ENCODE data around the gene MEI4.
A peak's percentile ranks its signal among the peaks of the same experiment; 100 is the strongest.
"Not testable (repeated sequence)": the region's sequence is repeated elsewhere in the genome, so short reads cannot be mapped to it uniquely, and the experiment has no call there.

Gene MEI4

DNA sequence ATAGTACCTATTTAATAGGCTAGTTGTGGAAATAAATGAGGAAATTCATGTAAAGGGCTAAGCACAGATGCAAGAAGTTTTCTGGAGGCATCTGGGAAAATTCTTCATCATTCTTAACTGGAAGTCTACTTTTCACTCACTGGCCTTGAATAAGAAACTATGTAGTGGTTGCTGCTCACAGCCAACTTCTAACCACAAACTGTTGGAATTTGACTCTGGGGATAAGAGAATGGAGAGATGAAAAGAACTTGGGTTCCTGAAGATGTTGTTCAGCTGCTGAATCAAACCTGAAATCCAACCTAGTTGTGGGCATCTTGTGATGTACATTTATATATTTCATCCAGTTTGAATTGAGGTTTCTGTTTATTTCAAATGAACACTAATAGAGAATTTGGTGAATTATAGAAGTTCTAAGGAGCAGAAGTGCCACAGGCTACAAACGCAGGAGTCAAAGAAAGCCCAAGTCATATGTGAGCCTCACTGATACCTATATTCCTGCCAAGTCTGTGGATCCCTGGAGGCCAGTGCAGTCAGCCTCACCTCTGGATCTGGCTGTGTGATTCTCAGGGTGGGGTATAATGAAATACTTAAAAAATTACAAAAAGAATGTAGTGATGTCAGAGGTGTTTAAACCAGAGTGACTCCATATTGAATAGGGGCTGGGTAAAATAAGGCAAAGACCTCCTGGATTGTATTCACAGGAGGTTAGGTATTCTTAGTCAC lies 18.7 kb upstream of the MEI4 start:
- H3K4me3 ChIP-seq (ENCODE audit: low read depth, low read length), result no peak overlapping the region
- H3K36me3 ChIP-seq (replicated peaks), result no peaks in the 10 kb centered on the region
- peak overlapping the region; percentile 54 for H3K27ac ChIP-seq
- in situ Hi-C loops (cut with HindIII; ENCODE audit: low pct_ligation_motif_present, low sequenced_read_pairs), result no loop called here
- no peaks in the 10 kb centered on the region for H3K27me3 ChIP-seq (replicated peaks)
- peak; percentile 70 for DNase-seq
- TF ChIP-seq, protein P1, sequence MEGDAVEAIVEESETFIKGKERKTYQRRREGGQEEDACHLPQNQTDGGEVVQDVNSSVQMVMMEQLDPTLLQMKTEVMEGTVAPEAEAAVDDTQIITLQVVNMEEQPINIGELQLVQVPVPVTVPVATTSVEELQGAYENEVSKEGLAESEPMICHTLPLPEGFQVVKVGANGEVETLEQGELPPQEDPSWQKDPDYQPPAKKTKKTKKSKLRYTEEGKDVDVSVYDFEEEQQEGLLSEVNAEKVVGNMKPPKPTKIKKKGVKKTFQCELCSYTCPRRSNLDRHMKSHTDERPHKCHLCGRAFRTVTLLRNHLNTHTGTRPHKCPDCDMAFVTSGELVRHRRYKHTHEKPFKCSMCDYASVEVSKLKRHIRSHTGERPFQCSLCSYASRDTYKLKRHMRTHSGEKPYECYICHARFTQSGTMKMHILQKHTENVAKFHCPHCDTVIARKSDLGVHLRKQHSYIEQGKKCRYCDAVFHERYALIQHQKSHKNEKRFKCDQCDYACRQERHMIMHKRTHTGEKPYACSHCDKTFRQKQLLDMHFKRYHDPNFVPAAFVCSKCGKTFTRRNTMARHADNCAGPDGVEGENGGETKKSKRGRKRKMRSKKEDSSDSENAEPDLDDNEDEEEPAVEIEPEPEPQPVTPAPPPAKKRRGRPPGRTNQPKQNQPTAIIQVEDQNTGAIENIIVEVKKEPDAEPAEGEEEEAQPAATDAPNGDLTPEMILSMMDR (IDR thresholded peaks at IDR 0.05; ENCODE audit: low read depth, low read length, missing control alignments), result no peak

DNA sequence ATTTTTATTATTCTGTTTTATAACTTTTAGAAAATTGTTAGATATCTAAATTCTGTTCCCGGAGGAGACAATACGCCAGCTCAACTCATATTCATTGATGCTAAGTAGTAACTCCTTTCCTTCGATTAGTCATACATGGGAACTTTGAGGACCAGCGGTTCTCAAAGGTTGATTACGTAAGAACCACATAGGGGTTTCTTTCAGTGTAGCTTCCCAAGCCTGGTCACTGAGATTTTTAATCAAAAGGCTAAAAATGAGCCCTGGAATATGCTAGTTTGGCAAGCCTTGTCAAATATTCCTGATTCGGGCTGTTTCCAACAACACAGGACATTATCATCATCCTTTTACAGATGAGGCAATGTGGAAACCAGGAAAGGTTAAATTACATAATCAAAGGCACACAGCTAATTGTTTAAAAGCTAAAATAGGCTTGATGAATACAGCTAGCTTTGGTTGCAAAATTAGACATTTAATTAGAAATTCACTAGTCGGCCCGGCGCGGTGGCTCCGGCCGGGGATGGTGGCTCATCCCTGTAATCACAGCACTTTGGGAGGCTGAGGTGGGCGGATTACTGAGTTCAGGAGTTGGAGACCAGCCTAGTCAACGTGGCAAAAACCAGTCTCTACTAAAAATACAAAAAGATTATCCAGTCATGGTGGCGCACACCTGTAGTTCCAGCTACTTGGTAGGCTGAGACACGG lies 14.6 kb upstream of the MEI4 start:
- DNase-seq, result peak; percentile 52
- H3K27me3 ChIP-seq (replicated peaks), result no peaks in the 10 kb centered on the region
- H3K4me3 ChIP-seq (ENCODE audit: low read depth, low read length), result no peak overlapping the region
- TF ChIP-seq, protein P1 (IDR thresholded peaks at IDR 0.05; ENCODE audit: low read depth, low read length, missing control alignments), result no peak
- no peak overlapping the region for H3K27ac ChIP-seq
- H3K36me3 ChIP-seq (replicated peaks), result no peaks in the 10 kb centered on the region
- in situ Hi-C loops (cut with HindIII; ENCODE audit: low pct_ligation_motif_present, low sequenced_read_pairs), result no loop called here

DNA sequence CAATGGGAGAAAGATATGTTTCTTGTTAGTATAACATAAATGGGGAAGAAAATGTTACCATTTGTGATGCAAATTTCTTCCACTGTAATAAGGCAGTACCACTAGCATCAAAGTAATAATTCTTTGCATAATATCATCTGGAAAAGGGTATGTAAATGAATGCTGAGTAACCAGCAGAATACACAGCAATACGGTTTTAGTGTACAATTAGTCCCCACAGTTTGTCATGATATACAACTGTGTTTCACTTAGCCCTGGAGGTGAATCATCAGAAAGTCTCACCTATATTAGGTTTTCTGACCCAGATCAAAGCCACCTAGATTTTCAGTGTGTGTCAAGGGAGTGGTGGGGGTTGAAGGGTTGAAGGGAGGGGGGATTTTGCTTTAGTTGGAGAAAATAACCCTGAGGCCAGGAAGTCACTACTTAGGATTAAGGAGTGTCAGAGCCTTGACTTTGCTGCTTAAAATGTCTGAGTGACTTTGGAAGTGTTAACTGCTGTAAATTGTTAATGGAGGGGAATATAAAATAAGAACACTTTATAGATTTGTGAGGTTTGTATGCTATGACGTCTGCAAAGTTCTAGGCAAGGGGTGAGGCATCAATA lies 8.6 kb upstream of the MEI4 start:
- no peaks in the 10 kb centered on the region for H3K27me3 ChIP-seq (replicated peaks)
- H3K27ac ChIP-seq, result no peak overlapping the region
- TF ChIP-seq, protein P1 (IDR thresholded peaks at IDR 0.05; ENCODE audit: low read depth, low read length, missing control alignments), result no peak
- DNase-seq, result no peak
- H3K36me3 ChIP-seq (replicated peaks), result no peaks in the 10 kb centered on the region
- in situ Hi-C loops (cut with HindIII; ENCODE audit: low pct_ligation_motif_present, low sequenced_read_pairs), result no loop called here
- H3K4me3 ChIP-seq (ENCODE audit: low read depth, low read length), result no peak overlapping the region

DNA sequence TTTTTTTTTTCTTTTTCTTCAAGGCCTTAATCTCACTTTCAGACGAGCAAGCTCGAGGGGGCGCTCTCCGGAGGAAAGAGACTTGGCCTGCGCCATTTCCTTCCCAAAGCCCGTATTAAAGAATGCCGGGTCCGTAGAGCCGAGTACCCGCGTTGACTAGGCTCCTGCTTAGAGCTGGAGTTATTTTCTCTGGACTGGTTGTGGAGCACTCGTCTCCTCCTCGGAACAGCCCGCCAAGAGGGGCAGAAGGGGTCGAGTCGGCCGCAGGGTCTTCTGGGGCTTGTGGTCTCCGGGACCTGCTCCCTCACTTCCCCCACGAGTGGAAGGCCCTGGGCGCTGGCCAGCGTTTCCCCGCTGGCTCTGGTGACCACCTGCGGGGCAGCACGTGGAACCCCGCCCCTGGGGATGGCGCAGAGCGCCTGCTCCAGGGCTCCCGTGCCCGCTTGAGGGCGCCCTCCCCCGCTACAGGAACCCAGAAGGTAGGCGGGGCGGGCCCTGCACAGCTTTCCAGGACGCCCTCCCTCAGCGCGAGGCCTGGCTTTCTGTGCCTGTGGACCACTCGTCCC lies 2.7 kb upstream of the MEI4 start:
- Histone ChIP-seq H3K27ac (no peak overlapping the region), H3K4me3 (ENCODE audit: low read depth, low read length) (peak overlapping the region; percentile 33), H3K27me3 (replicated peaks) (no peaks in the 10 kb centered on the region), H3K36me3 (replicated peaks) (no peaks in the 10 kb centered on the region)
- TF ChIP-seq, protein P1 (IDR thresholded peaks at IDR 0.05; ENCODE audit: low read depth, low read length, missing control alignments), result peak; percentile 66
- no peak for DNase-seq
- in situ Hi-C loops (cut with HindIII; ENCODE audit: low pct_ligation_motif_present, low sequenced_read_pairs), result no loop called here

DNA sequence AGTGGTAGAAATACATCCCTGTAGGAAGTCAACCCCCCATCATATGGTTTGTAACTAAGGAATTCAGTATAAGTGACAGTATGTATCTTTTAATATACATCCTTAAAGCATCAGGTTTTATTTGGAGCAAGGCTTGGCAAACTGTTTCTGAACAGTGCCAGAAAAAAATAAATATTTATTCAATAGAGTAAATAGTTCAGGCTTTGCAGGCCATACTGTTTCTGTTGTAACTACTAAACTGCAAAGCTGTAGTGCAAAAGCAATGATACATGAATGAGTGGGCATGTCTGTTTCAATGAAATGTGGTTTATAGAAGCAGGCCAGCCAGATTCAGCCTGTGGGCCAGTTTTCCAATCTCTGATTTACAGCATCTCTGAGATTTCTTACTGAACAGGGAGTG lies 977 bp downstream of the MEI4 start:
- TF ChIP-seq, protein P1 (IDR thresholded peaks at IDR 0.05; ENCODE audit: low read depth, low read length, missing control alignments), result no peak
- no peaks in the 10 kb centered on the region for H3K27me3 ChIP-seq (replicated peaks)
- no peak for DNase-seq
- H3K27ac ChIP-seq, result no peak overlapping the region
- in situ Hi-C loops (cut with HindIII; ENCODE audit: low pct_ligation_motif_present, low sequenced_read_pairs), result no loop called here
- H3K4me3 ChIP-seq (ENCODE audit: low read depth, low read length), result no peak overlapping the region
- H3K36me3 ChIP-seq (replicated peaks), result no peaks in the 10 kb centered on the region

DNA sequence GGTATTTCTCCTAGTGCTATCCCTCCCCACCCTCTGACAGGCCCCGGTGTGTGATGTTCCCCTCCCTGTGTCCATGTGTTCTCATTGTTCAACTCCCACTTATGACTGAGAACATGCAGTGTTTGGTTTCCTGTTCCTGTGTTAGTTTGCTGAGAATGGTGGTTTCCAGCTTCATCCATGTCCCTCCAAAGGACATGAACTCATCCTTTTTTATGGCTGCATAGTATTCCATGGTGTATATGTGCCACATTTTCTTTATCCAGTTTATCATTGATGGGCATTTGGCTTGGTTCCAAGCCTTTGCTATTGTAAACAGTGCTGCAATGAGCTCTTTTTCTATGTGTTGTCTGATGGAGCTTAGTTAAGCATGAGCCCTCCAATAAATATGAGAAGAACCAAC lies 2.2 kb downstream of the MEI4 start:
- H3K36me3 ChIP-seq (replicated peaks); DNase-seq; H3K27ac ChIP-seq; in situ Hi-C loops (cut with HindIII; ENCODE audit: low pct_ligation_motif_present, low sequenced_read_pairs); H3K4me3 ChIP-seq (ENCODE audit: low read depth, low read length); H3K27me3 ChIP-seq (replicated peaks): not testable (repeated sequence)

Measured in brain microvascular endothelial cell (primary cell).